NAMALWA (cell line): ENCODE results near the gene MYOM1.

Experiments
- DNase-seq: peaks from one replicate; pipeline ENCODE4 v3.0.0-alpha.2; 2015; ENCODE audit warnings: low spot score

The MYOM1 gene

GRCh38 chr18:3115447-3116030 is 104.2 kb downstream of the MYOM1 start:
- DNase-seq = no peak

- DNase-seq = no peak
These were observed 105.3 kb downstream of the MYOM1 start for GRCh38 chr18:3114451-3114850.

GRCh38 chr18:3114026-3114425 is 105.7 kb downstream of the MYOM1 start:
- no peak for DNase-seq

- DNase-seq = no peak
These were observed 108.1 kb downstream of the MYOM1 start for GRCh38 chr18:3111523-3112240.

GRCh38 chr18:3110034-3110752 is 109.6 kb downstream of the MYOM1 start:
- no peak for DNase-seq

GRCh38 chr18:3107740-3108151 is 112.0 kb downstream of the MYOM1 start:
- DNase-seq = no peak

- no peak for DNase-seq
These were observed 115.3 kb downstream of the MYOM1 start for GRCh38 chr18:3104190-3105054.

- no peak for DNase-seq
These were observed 116.2 kb downstream of the MYOM1 start for GRCh38 chr18:3103576-3103975.

- no peak for DNase-seq
These were observed 116.8 kb downstream of the MYOM1 start for GRCh38 chr18:3102983-3103382.

GRCh38 chr18:3100498-3101132 is 119.2 kb downstream of the MYOM1 start:
- DNase-seq = no peak

GRCh38 chr18:3099327-3099726 is 120.4 kb downstream of the MYOM1 start:
- DNase-seq = no peak

- DNase-seq = no peak
These were observed 122.7 kb downstream of the MYOM1 start for GRCh38 chr18:3097082-3097481.

GRCh38 chr18:3095921-3096320 is 123.8 kb downstream of the MYOM1 start:
- DNase-seq = no peak

GRCh38 chr18:3094338-3094684 is 125.5 kb downstream of the MYOM1 start:
- DNase-seq = no peak

- no peak for DNase-seq
These were observed 126.0 kb downstream of the MYOM1 start for GRCh38 chr18:3093624-3094337.

- no peak for DNase-seq
These were observed 127.0 kb downstream of the MYOM1 start for GRCh38 chr18:3092727-3093126.

GRCh38 chr18:3089579-3089978 is 130.2 kb downstream of the MYOM1 start:
- DNase-seq = no peak

GRCh38 chr18:3088449-3088848 is 131.3 kb downstream of the MYOM1 start:
- no peak for DNase-seq

GRCh38 chr18:3086871-3087270 is 132.9 kb downstream of the MYOM1 start:
- DNase-seq = no peak

GRCh38 chr18:3085612-3086011 is 134.2 kb downstream of the MYOM1 start:
- no peak for DNase-seq

GRCh38 chr18:3084206-3084605 is 135.6 kb downstream of the MYOM1 start:
- DNase-seq = no peak
